Astrocyte (in vitro differentiated cells and primary cell): ENCODE results near the gene HOXA1. TPM values are rescaled to one million over a fixed set of nuclear protein-coding genes. Genes with fewer than 3 reads are reported as not detected.
A peak's percentile ranks its signal among the peaks of the same experiment; 100 is the strongest.
"Not testable (repeated sequence)": the region's sequence is repeated elsewhere in the genome, so short reads cannot be mapped to it uniquely, and the experiment has no call there.

ENCODE experiments used
- DNase-seq: peaks from one replicate; pipeline ENCODE4 v3.0.0-alpha.2; 2010; ENCODE audit warnings: low read depth
- FAIRE-seq: peaks from 2 replicates; lab custom pipeline; 2011; peaks lifted over from hg19 to GRCh38; lab: Jason Lieb, UNC
- H2AFZ ChIP-seq: 2 replicates; pipeline ENCODE4 v1.6.0; 2012; ENCODE audit warnings: low read depth, low read length, inconsistent platforms
- H3K27ac ChIP-seq: 2 replicates; pipeline ENCODE4 v1.5.1; 2011; ENCODE audit warnings: low read depth, low read length, inconsistent platforms
- H3K27me3 ChIP-seq: 2 replicates; pipeline ENCODE4 v1.6.0; 2011; ENCODE audit warnings: low read length, inconsistent platforms; ENCODE audit not compliant: insufficient read depth
- H3K36me3 ChIP-seq: 2 replicates; pipeline ENCODE4 v1.5.1; 2011; ENCODE audit warnings: low read length, inconsistent platforms; ENCODE audit not compliant: insufficient read depth
- H3K4me1 ChIP-seq: 2 replicates; pipeline ENCODE4 v1.5.1; 2011; ENCODE audit warnings: low read length, inconsistent platforms; ENCODE audit not compliant: insufficient read depth
- H3K4me2 ChIP-seq: 2 replicates; pipeline ENCODE4 v1.6.0; 2012; ENCODE audit warnings: low read length, inconsistent platforms
- H3K4me3 ChIP-seq: 2 replicates; pipeline ENCODE4 v1.5.1; 2011; ENCODE audit warnings: low read depth, mild to moderate bottlenecking, low read length, inconsistent platforms; ENCODE audit not compliant: insufficient read depth
- H3K79me2 ChIP-seq: 2 replicates; pipeline ENCODE4 v1.6.0; 2012; ENCODE audit warnings: mild to moderate bottlenecking, low read length, inconsistent platforms; ENCODE audit not compliant: insufficient read depth
- H3K9ac ChIP-seq: 2 replicates; pipeline ENCODE4 v1.6.0; 2012; ENCODE audit warnings: mild to moderate bottlenecking, low read length, inconsistent platforms
- H3K9me3 ChIP-seq: 2 replicates; pipeline ENCODE4 v1.5.1; 2012; ENCODE audit warnings: low read depth, mild to moderate bottlenecking, low read length, inconsistent platforms; ENCODE audit not compliant: insufficient read depth
- H4K20me1 ChIP-seq: 2 replicates; pipeline ENCODE4 v1.6.0; 2012; ENCODE audit warnings: low read length, inconsistent platforms; ENCODE audit not compliant: insufficient read depth
- H3K27ac Mint-ChIP-seq: one replicate; pipeline ENCODE4 v1.8.0; 2021; ENCODE audit warnings: mild to moderate bottlenecking, mixed read lengths; ENCODE audit not compliant: unreplicated experiment
- H3K27me3 Mint-ChIP-seq: one replicate; pipeline ENCODE4 v1.8.0; 2021; ENCODE audit warnings: low read depth, mixed read lengths; ENCODE audit not compliant: unreplicated experiment
- H3K36me3 Mint-ChIP-seq: one replicate; pipeline ENCODE4 v1.8.0; 2021; ENCODE audit warnings: low read depth, mixed read lengths; ENCODE audit not compliant: unreplicated experiment
- H3K4me1 Mint-ChIP-seq: one replicate; pipeline ENCODE4 v1.8.0; 2021; ENCODE audit warnings: low read depth, mixed read lengths; ENCODE audit not compliant: unreplicated experiment
- H3K4me3 Mint-ChIP-seq: one replicate; pipeline ENCODE4 v1.8.0; 2021; ENCODE audit warnings: mild to moderate bottlenecking, moderate library complexity, mixed read lengths; ENCODE audit not compliant: unreplicated experiment
- H3K9me3 Mint-ChIP-seq: one replicate; pipeline ENCODE4 v1.8.0; 2021; ENCODE audit warnings: mild to moderate bottlenecking, mixed read lengths; ENCODE audit not compliant: unreplicated experiment
- EZH2 ChIP-seq: IDR thresholded peaks from 2 replicates; pipeline ENCODE4 v1.6.1; 2012; ENCODE audit warnings: mild to moderate bottlenecking, low read length, inconsistent platforms; ENCODE audit not compliant: insufficient read depth
- total RNA-seq: library from RNA; stranded (reverse); gene quantifications from 2 replicates; pipeline ENCODE4 v1.2.1, GENCODE V29; 2021
- TF ChIP-seq, protein P1 (sequence below): IDR thresholded peaks from 2 replicates; pipeline ENCODE4 v1.5.1; 2011; ENCODE audit warnings: low read depth, mild to moderate bottlenecking, inconsistent platforms, low read length, moderate library complexity; ENCODE audit not compliant: insufficient read depth

Gene HOXA1
- total RNA-seq, 1 donor from 2014 or later: 0.23 TPM

DNA sequence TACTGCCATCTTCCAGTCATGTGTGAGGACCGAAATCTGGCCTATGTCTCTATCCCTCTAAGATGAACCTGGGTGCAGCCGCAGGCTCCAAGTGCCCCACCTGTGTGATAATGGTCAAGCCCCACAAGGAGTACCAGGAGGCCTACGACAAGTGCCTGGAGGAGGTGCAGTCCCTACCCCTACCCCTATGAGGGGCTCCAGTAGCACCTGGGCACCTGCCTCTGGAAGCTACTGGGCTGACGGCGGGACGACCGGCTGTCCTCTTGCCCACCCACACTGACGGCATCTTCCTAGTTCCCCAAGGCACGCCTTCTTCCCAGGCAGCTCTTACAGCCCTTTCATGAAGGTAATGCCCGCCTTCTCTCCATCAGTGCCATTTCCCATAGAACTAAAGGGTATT lies 47.4 kb downstream of the HOXA1 start:
- Mint-ChIP-seq H3K4me1 (peaks cover 2% of the 10 kb centered on the region), H3K27me3 (no peaks in the 10 kb centered on the region), H3K4me3 (no peak overlapping the region), H3K27ac (no peak overlapping the region), H3K36me3 (no peaks in the 10 kb centered on the region), H3K9me3 (no peaks in the 10 kb centered on the region)
- H3K9ac ChIP-seq: no peak overlapping the region
- H3K4me3 ChIP-seq: no peak overlapping the region
- FAIRE-seq: no peak
- H3K79me2 ChIP-seq: no peaks in the 10 kb centered on the region
- H3K27ac ChIP-seq: no peak overlapping the region
- no peaks in the 10 kb centered on the region for H3K36me3 ChIP-seq
- TF ChIP-seq, protein P1, sequence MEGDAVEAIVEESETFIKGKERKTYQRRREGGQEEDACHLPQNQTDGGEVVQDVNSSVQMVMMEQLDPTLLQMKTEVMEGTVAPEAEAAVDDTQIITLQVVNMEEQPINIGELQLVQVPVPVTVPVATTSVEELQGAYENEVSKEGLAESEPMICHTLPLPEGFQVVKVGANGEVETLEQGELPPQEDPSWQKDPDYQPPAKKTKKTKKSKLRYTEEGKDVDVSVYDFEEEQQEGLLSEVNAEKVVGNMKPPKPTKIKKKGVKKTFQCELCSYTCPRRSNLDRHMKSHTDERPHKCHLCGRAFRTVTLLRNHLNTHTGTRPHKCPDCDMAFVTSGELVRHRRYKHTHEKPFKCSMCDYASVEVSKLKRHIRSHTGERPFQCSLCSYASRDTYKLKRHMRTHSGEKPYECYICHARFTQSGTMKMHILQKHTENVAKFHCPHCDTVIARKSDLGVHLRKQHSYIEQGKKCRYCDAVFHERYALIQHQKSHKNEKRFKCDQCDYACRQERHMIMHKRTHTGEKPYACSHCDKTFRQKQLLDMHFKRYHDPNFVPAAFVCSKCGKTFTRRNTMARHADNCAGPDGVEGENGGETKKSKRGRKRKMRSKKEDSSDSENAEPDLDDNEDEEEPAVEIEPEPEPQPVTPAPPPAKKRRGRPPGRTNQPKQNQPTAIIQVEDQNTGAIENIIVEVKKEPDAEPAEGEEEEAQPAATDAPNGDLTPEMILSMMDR: no peak
- TF ChIP-seq EZH2: no peak
- no peaks in the 10 kb centered on the region for H3K27me3 ChIP-seq
- no peak overlapping the region for H2AFZ ChIP-seq
- no peak for DNase-seq
- H3K4me2 ChIP-seq: no peak overlapping the region
- no peaks in the 10 kb centered on the region for H3K4me1 ChIP-seq
- H4K20me1 ChIP-seq: no peaks in the 10 kb centered on the region
- no peaks in the 10 kb centered on the region for H3K9me3 ChIP-seq

DNA sequence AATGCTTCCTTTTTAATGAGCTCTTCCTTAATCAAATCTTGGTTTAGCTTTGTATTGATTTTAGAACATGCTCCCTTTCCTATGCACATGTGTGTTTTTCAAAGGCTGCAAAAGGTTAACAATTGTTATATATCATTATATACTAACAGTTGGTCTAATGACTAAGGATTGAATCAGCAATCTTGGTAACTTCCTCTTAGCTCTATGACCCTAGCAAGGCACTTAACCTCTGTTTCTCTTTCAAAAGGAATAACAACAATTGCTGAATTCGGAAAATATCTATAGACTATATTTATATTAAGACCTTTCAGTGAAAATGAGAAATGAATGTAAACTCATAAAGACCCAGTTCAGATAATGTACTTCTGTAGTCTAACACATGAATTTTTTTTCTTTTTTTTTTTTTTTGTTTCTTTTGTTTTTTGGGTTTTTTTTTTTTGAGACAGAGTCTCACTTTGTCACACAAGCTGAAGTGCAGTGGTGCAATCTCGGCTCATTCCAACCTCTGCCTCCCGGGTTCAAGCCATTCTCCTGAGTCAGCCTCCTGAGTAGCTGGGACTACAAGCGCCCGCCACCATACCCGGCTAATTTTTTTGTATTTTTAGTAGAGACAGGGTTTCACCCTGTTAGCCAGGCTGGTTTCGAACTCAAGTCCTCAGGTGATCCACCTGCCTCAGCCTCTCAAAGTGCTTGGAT lies 48.8 kb downstream of the HOXA1 start:
- FAIRE-seq: no peak
- Histone ChIP-seq H3K9me3 (no peaks in the 10 kb centered on the region), H3K4me3 (no peak overlapping the region), H3K9ac (no peak overlapping the region), H2AFZ (no peak overlapping the region), H4K20me1 (no peaks in the 10 kb centered on the region), H3K27ac (no peak overlapping the region), H3K79me2 (no peaks in the 10 kb centered on the region), H3K27me3 (no peaks in the 10 kb centered on the region), H3K36me3 (no peaks in the 10 kb centered on the region), H3K4me2 (peak overlapping the region; percentile 41), H3K4me1 (no peaks in the 10 kb centered on the region)
- no peak overlapping the region for H3K4me3 Mint-ChIP-seq
- H3K36me3 Mint-ChIP-seq: no peaks in the 10 kb centered on the region
- no peaks in the 10 kb centered on the region for H3K27me3 Mint-ChIP-seq
- peak overlapping the region; percentile 12 for H3K27ac Mint-ChIP-seq
- peak; percentile 30 for DNase-seq
- H3K9me3 Mint-ChIP-seq: no peaks in the 10 kb centered on the region
- H3K4me1 Mint-ChIP-seq: peaks cover 2% of the 10 kb centered on the region
- TF ChIP-seq, protein P1: no peak
- no peak for TF ChIP-seq EZH2

DNA sequence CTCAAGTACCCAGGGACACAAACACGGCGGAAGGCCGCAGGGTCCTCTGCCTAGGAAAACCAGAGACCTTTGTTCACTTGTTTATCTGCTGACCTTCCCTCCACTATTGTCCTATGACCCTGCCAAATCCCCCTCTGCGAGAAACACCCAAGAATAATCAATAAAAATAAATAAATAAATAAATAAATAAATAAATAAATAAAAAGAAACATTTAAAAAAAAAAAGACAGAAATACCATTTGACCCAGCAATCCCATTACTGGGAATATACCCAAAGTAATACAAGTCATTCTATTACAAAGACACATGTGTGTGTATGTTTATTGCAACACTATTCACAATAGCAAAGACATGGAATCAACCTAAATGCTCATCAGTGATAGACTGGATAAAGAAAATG lies 49.8 kb downstream of the HOXA1 start:
- H3K9me3 ChIP-seq, H3K9me3 Mint-ChIP-seq, H3K4me3 Mint-ChIP-seq, H4K20me1 ChIP-seq, H3K4me3 ChIP-seq, H3K4me2 ChIP-seq, H3K79me2 ChIP-seq, FAIRE-seq, H3K4me1 Mint-ChIP-seq, H3K27me3 Mint-ChIP-seq, H3K36me3 Mint-ChIP-seq, H3K27ac Mint-ChIP-seq, H3K27ac ChIP-seq, H3K27me3 ChIP-seq, H3K36me3 ChIP-seq, H2AFZ ChIP-seq, H3K9ac ChIP-seq, H3K4me1 ChIP-seq, DNase-seq: not testable (repeated sequence)

DNA sequence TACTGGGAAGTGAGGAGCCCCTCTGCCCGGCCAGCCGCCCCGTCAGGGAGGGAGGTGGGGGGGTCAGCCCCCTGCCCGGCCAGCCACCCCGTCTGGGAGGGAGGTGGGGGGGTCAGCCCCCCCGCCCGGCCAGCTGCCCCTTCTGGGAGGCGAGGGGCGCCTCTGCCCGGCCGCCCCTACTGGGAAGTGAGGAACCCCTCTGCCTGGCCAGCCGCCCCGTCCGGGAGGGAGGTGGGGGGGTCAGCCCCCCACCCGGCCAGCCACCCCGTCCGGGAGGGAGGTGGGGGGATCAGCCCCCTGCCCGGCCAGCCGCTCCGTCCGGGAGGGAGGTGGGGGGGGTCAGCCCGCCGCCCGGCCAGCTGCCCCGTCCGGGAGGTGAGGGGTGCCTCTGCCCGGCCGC lies 50.7 kb downstream of the HOXA1 start:
- H4K20me1 ChIP-seq, H3K4me3 Mint-ChIP-seq, H3K9me3 Mint-ChIP-seq, H3K27me3 Mint-ChIP-seq, H3K36me3 Mint-ChIP-seq, H3K79me2 ChIP-seq, H3K9me3 ChIP-seq, H3K27ac Mint-ChIP-seq, H3K4me3 ChIP-seq, H3K4me1 ChIP-seq, DNase-seq, H3K36me3 ChIP-seq, H3K27ac ChIP-seq, H3K4me1 Mint-ChIP-seq, FAIRE-seq, H2AFZ ChIP-seq, H3K27me3 ChIP-seq, H3K9ac ChIP-seq, H3K4me2 ChIP-seq: not testable (repeated sequence)
